Neural crest cell (in vitro differentiated cells): ENCODE results near the gene PRSS38. TPM values are rescaled to one million over a fixed set of nuclear protein-coding genes. Genes with fewer than 3 reads are reported as not detected.

Source experiments
- DNase-seq: peaks from one replicate; pipeline ENCODE4 v3.0.0; 2021; ENCODE audit warnings: low read depth, mixed read lengths, low spot score
- H3K27ac Mint-ChIP-seq: one replicate; pipeline ENCODE4 v1.8.0; 2021; ENCODE audit warnings: mild to moderate bottlenecking, mixed read lengths; ENCODE audit not compliant: unreplicated experiment
- H3K27me3 Mint-ChIP-seq: 2 replicates; pipeline ENCODE4 v1.8.0; 2021; ENCODE audit warnings: low read depth, mild to moderate bottlenecking, mixed read lengths
- H3K36me3 Mint-ChIP-seq: 2 replicates; pipeline ENCODE4 v1.8.0; 2021; ENCODE audit warnings: low read depth, mild to moderate bottlenecking, mixed read lengths
- H3K4me1 Mint-ChIP-seq: 2 replicates; pipeline ENCODE4 v1.8.0; 2021; ENCODE audit warnings: mixed read lengths
- H3K4me3 Mint-ChIP-seq: one replicate; pipeline ENCODE4 v1.8.0; 2021; ENCODE audit warnings: mild to moderate bottlenecking, mixed read lengths
- H3K9me3 Mint-ChIP-seq: 2 replicates; pipeline ENCODE4 v1.8.0; 2021; ENCODE audit warnings: mixed read lengths
- long read RNA-seq: library from polyadenylated mRNA; unstranded; transcript quantifications from one replicate; pipeline ENCODE4 v2.0.0, GENCODE V29; 2020
- total RNA-seq: library from RNA; stranded (reverse); gene quantifications from 2 replicates; pipeline ENCODE4 v1.2.1, GENCODE V29; 2021
- TF ChIP-seq, protein P1 (sequence below): fragments of 200-600 bp; sonication (generic); conservative IDR thresholded peaks from 2 replicates; pipeline ENCODE4 v1.5.0; 2021; ENCODE audit warnings: antibody characterized with exemption, mild to moderate bottlenecking

PRSS38 gene
- total RNA-seq, result not detected in 2 replicates
- long read RNA-seq, result 0 reads

DNA sequence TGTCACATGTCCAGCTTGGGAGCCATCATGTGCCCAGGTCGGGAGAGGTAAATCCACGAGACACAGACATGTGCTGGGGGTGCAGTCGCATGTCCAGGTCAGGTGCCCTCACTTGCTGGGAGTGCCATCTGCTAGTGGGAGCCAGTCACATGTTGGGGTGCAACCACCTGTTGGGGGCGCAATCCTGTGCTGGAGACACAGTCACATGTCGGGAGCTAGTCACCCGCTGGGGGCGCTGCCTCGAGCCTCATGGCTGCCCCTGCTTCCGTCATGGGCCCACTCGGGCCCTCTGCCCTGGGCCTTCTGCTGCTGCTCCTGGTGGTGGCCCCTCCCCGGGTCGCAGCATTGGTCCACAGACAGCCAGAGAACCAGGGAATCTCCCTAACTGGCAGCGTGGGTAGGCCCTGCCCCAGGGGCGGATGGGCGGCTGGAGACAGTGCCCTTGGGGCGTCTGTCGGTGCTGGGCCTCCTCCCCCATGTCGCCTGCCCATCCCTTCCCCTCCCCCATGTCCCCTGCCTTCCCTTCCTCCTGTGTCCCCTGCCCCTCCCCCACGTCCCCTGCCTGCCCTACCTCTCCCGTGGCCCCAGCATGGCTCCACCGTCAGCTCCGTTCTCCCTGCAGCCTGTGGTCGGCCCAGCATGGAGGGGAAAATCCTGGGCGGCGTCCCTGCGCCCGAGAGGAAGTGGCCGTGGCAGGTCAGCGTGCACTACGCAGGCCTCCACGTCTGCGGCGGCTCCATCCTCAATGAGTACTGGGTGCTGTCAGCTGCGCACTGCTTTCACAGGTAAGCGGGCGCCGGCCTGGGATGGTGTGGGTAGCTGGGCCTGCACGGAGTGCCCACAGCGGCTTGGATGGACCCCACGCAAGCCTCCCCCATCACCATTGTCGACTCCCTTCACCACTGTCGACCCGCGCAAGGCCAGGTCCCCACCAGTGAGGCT lies at the start of gene PRSS38:
TSS of gene PRSS38 (plus strand) at position 208 of the 942 bp plus-strand sequence. CDS start at position 250, 42 bp downstream.
- DNase-seq, result no peak

DNA sequence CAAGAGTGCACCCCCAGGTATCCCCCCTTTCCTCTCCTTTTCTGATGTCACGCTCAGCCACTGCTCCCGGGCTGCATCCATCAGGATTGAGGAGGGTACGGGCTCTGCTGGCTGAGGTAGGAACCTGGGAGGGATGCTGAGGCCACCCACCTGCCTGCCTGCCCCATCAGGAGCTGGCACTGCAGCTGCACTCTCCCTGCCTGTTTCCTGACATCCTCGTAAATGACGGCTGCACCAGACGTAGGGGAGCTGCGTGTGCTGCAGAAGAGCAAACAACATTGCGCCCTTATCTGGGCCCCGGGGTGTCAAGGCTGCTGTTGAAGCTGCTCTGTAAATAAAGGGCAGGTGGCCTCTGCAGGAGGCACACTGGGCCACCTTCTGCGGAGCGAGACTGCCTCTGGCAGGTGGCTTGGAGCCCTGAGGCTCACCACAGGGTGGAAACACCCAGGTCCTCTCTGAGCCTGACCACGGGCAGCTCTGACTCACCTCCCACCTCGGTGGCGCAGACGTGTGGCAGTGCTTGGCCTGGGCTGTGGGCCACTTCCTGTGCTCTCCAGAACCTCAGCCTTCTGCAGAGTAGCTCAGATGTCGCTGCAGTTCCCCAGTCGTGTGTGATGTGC lies 49.4 kb upstream of the PRSS38 start:
- Mint-ChIP-seq H3K9me3 (no peaks in the 10 kb centered on the region), H3K27me3 (no peaks in the 10 kb centered on the region), H3K27ac (no peak overlapping the region), H3K4me1 (no peaks in the 10 kb centered on the region), H3K4me3 (no peak overlapping the region), H3K36me3 (peaks cover 6% of the 10 kb centered on the region)
- TF ChIP-seq, protein P1, sequence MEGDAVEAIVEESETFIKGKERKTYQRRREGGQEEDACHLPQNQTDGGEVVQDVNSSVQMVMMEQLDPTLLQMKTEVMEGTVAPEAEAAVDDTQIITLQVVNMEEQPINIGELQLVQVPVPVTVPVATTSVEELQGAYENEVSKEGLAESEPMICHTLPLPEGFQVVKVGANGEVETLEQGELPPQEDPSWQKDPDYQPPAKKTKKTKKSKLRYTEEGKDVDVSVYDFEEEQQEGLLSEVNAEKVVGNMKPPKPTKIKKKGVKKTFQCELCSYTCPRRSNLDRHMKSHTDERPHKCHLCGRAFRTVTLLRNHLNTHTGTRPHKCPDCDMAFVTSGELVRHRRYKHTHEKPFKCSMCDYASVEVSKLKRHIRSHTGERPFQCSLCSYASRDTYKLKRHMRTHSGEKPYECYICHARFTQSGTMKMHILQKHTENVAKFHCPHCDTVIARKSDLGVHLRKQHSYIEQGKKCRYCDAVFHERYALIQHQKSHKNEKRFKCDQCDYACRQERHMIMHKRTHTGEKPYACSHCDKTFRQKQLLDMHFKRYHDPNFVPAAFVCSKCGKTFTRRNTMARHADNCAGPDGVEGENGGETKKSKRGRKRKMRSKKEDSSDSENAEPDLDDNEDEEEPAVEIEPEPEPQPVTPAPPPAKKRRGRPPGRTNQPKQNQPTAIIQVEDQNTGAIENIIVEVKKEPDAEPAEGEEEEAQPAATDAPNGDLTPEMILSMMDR, result no peak
- DNase-seq, result no peak

More for the DNA sequence above, at the start of gene PRSS38:
- H3K4me1 Mint-ChIP-seq, result no peaks in the 10 kb centered on the region
- H3K27ac Mint-ChIP-seq, result no peak within 1 kb of the TSS
- TF ChIP-seq, protein P1, result no peak
- peaks cover 11% of the 10 kb centered on the region for H3K36me3 Mint-ChIP-seq
- H3K27me3 Mint-ChIP-seq, result peaks cover 13% of the 10 kb centered on the region
- peaks cover 14% of the 10 kb centered on the region for H3K9me3 Mint-ChIP-seq
- H3K4me3 Mint-ChIP-seq, result no peak within 1 kb of the TSS

GRCh38 chr1:227766653-227767277 lies 48.7 kb upstream of the PRSS38 start:
- H3K9me3 Mint-ChIP-seq, result no peaks in the 10 kb centered on the region
- no peaks in the 10 kb centered on the region for H3K27me3 Mint-ChIP-seq
- TF ChIP-seq, protein P1, result no peak
- no peaks in the 10 kb centered on the region for H3K4me1 Mint-ChIP-seq
- no peak overlapping the region for H3K27ac Mint-ChIP-seq
- no peak for DNase-seq
- no peak overlapping the region for H3K4me3 Mint-ChIP-seq
- peaks cover 6% of the 10 kb centered on the region for H3K36me3 Mint-ChIP-seq

DNA sequence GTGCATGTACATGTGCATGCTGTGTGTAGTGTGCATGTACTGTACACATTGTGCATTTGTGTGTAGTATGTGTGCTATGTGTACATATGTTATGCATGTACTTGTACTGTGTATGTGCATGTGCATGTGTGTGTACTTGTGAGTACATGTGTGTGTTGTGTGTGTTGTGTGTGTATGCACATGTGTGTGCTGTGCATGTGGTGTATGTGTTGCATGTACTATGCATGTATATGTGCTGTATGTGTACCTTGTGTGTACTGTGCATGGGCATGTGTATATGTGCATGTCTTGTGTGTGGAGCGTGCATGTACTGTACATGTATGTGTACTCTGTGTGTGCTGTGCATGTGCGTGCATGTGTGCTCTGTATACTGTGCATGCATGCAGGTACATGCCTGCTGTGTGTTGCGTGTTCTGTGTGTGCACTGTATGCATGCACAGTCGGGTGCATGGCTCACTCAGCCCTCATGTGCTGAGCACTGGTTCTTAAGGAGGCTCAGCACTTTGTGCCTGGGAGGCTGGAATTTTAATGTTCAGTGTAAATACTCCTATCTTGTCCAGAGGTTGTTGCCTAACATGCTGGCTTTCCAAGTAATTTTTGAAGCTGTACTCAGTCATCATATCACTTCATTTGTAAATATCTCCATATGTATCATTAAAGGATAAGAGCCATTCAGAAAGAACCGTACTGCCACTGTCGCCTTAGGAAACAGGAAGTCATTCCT lies 47.9 kb upstream of the PRSS38 start:
- TF ChIP-seq, protein P1, result no peak
- no peak for DNase-seq
- no peaks in the 10 kb centered on the region for H3K4me1 Mint-ChIP-seq
- H3K27ac Mint-ChIP-seq, result no peak overlapping the region
- H3K4me3 Mint-ChIP-seq, result no peak overlapping the region
- no peaks in the 10 kb centered on the region for H3K9me3 Mint-ChIP-seq
- H3K36me3 Mint-ChIP-seq, result peaks cover 6% of the 10 kb centered on the region
- no peaks in the 10 kb centered on the region for H3K27me3 Mint-ChIP-seq

- no peak for DNase-seq
- H3K27me3 Mint-ChIP-seq, result no peaks in the 10 kb centered on the region
- H3K36me3 Mint-ChIP-seq, result peaks cover 6% of the 10 kb centered on the region
- no peak overlapping the region for H3K4me3 Mint-ChIP-seq
- TF ChIP-seq, protein P1, result no peak
- H3K9me3 Mint-ChIP-seq, result no peaks in the 10 kb centered on the region
- no peaks in the 10 kb centered on the region for H3K4me1 Mint-ChIP-seq
- no peak overlapping the region for H3K27ac Mint-ChIP-seq
Measured at GRCh38 chr1:227768125-227768439, 47.4 kb upstream of the PRSS38 start.
